Loucy (cell line): ENCODE data around the gene UGT1A9.

Source experiments
- CTCF ChIP-seq: fragments of 200-600 bp; sonication (generic); conservative IDR thresholded peaks from 2 replicates; pipeline ENCODE4 v1.5.1; 2014; ENCODE audit warnings: mild to moderate bottlenecking, antibody characterized with exemption, low read length
- EZH2phosphoT487 ChIP-seq: fragments of 200-600 bp; IDR thresholded peaks from 2 replicates; pipeline ENCODE4 v1.6.1; 2018; ENCODE audit warnings: antibody characterized with exemption, mild to moderate bottlenecking, moderate library complexity, borderline replicate concordance

- no peak for TF ChIP-seq CTCF
- no peak for TF ChIP-seq EZH2phosphoT487
Measured at GRCh38 chr2:233766416-233766815, 94.7 kb downstream of the UGT1A9 start.
